Activated CD4-positive, alpha-beta T cell treated with anti-CD3 and anti-CD28 coated beads, Interleukin-2, amount 50 U/mL, for 48 hours (primary cell): ENCODE data around the gene RBM44.
A peak's percentile ranks its signal among the peaks of the same experiment; 100 is the strongest.
"Not testable (repeated sequence)": the region's sequence is repeated elsewhere in the genome, so short reads cannot be mapped to it uniquely, and the experiment has no call there.

Experiments used
- DNase-seq, 2 experiments: peaks; one replicate each; pipeline ENCODE4 v3.0.0-alpha.2; 2020

Gene RBM44

GRCh38 chr2:237859082-237859433 is 60.5 kb downstream of the RBM44 start:
- DNase-seq = no peak

GRCh38 chr2:237859533-237860272 is 61.1 kb downstream of the RBM44 start, which contains the start of gene RAMP1:
Gene RAMP1 (plus strand): TSS chr2:237859623. CDS start chr2:237859676, 53 bp downstream.
- peak in 1 of 2 experiments; percentile 31 for DNase-seq

- DNase-seq = no peak
Observed at GRCh38 chr2:237860273-237860935, 61.8 kb downstream of the RBM44 start.

- no peak for DNase-seq
Observed at GRCh38 chr2:237861875-237862527, 63.4 kb downstream of the RBM44 start.

GRCh38 chr2:237862528-237862895 is 63.9 kb downstream of the RBM44 start:
- no peak for DNase-seq

GRCh38 chr2:237863102-237863511 is 64.5 kb downstream of the RBM44 start:
- no peak for DNase-seq

GRCh38 chr2:237863689-237864443 is 65.3 kb downstream of the RBM44 start:
- DNase-seq = no peak

GRCh38 chr2:237864444-237864931 is 65.9 kb downstream of the RBM44 start:
- no peak for DNase-seq

- DNase-seq = no peak
Observed at GRCh38 chr2:237864940-237865622, 66.5 kb downstream of the RBM44 start.

- DNase-seq = no peak
Observed at GRCh38 chr2:237865623-237866041, 67.1 kb downstream of the RBM44 start.

GRCh38 chr2:237866101-237866621 is 67.6 kb downstream of the RBM44 start:
- DNase-seq = no peak

GRCh38 chr2:237867465-237867864 is 68.9 kb downstream of the RBM44 start:
- DNase-seq = no peak

- DNase-seq = not testable (repeated sequence)
Observed at GRCh38 chr2:237868074-237868473, 69.5 kb downstream of the RBM44 start.

- peak in 1 of 2 experiments; percentile 18 for DNase-seq
Observed at GRCh38 chr2:237868631-237869342, 70.2 kb downstream of the RBM44 start.

GRCh38 chr2:237869343-237870102 is 70.9 kb downstream of the RBM44 start:
- DNase-seq = peak in 1 of 2 experiments; percentile 3

GRCh38 chr2:237870126-237870525 is 71.5 kb downstream of the RBM44 start:
- no peak for DNase-seq

- no peak for DNase-seq
Observed at GRCh38 chr2:237870754-237871651, 72.4 kb downstream of the RBM44 start.

- DNase-seq = no peak
Observed at GRCh38 chr2:237872178-237872887, 73.8 kb downstream of the RBM44 start.

- no peak for DNase-seq
Observed at GRCh38 chr2:237873421-237873831, 74.8 kb downstream of the RBM44 start.
